HCT116 (cell line): ENCODE data around the gene PRR7.

ENCODE experiments used
- EZH2phosphoT487 ChIP-seq: fragments of 200-600 bp; IDR thresholded peaks from 2 replicates; pipeline ENCODE4 v1.6.1; 2018; ENCODE audit warnings: antibody characterized with exemption, borderline replicate concordance
- POLR2A ChIP-seq: IDR thresholded peaks from 2 replicates; pipeline ENCODE4 v1.7.0; 2011; ENCODE audit warnings: borderline replicate concordance; ENCODE audit not compliant: insufficient read depth, insufficient read length; ENCODE audit errors: extremely low read depth
- RAD21 ChIP-seq: IDR thresholded peaks from 2 replicates; pipeline ENCODE4 v1.6.1; 2012; ENCODE audit warnings: low read depth, mild to moderate bottlenecking
- SRF ChIP-seq: IDR thresholded peaks from 2 replicates; pipeline ENCODE4 v1.6.1; 2012; ENCODE audit warnings: low read depth
- ZNF274 ChIP-seq: fragments of 200-500 bp; sonication (Bioruptor generic); IDR thresholded peaks from 2 replicates; pipeline ENCODE4 v1.6.1; 2014; ENCODE audit warnings: mild to moderate bottlenecking, low read depth, low read length, inconsistent platforms
- TF ChIP-seq, protein P1 (sequence below), 3 experiments: fragments of 200-600 bp in 1 of 3; sonication (generic) in 1 of 3; IDR thresholded peaks in 2 of 3; conservative IDR thresholded peaks in 1 of 3; 2 replicates each; pipeline ENCODE4 v1.5.1; 2012 to 2017; ENCODE audit warnings: low read depth in 2 of 3, low read length in 2 of 3, antibody characterized with exemption in 1 of 3, borderline replicate concordance in 1 of 3, control low read depth in 1 of 3, mild to moderate bottlenecking in 1 of 3, mixed read lengths in 1 of 3, mixed run types in 1 of 3, moderate library complexity in 1 of 3; ENCODE audit not compliant: insufficient read depth in 1 of 3
- TF ChIP-seq, protein P2 (sequence below): IDR thresholded peaks from 2 replicates; pipeline ENCODE4 v1.6.1; 2012

DNA sequence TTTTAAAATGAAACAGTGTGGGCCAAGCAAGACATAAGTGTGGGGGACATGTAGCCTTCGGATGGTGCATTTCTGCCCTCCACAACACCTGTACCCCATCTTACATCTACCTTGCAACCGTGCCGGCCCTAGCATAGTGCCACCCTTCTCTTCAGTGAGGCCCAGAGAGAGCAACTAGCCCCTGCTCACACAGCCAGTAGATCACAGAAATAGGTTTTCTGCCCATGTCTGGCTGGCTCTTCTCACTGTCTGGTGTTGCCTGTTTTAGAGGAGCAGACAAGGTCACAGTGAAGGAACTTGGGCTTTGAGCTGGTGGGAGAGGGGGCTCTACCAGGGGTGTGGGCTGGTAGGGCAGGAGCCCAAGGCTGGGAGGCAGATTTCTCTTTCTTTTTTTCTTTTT lies 39.6 kb downstream of the PRR7 start:
- TF ChIP-seq, protein P1, sequence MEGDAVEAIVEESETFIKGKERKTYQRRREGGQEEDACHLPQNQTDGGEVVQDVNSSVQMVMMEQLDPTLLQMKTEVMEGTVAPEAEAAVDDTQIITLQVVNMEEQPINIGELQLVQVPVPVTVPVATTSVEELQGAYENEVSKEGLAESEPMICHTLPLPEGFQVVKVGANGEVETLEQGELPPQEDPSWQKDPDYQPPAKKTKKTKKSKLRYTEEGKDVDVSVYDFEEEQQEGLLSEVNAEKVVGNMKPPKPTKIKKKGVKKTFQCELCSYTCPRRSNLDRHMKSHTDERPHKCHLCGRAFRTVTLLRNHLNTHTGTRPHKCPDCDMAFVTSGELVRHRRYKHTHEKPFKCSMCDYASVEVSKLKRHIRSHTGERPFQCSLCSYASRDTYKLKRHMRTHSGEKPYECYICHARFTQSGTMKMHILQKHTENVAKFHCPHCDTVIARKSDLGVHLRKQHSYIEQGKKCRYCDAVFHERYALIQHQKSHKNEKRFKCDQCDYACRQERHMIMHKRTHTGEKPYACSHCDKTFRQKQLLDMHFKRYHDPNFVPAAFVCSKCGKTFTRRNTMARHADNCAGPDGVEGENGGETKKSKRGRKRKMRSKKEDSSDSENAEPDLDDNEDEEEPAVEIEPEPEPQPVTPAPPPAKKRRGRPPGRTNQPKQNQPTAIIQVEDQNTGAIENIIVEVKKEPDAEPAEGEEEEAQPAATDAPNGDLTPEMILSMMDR (IDR thresholded peaks at IDR 0.05 in 2 of 3, conservative IDR thresholded peaks at IDR 0.05 in 1 of 3; ENCODE audit: borderline replicate concordance in 1 of 3, insufficient read depth in 1 of 3, low read depth in 2 of 3, low read length in 2 of 3), result no peak
- no peak for TF ChIP-seq SRF
- TF ChIP-seq RAD21, result no peak
- no peak for TF ChIP-seq ZNF274
- TF ChIP-seq POLR2A, result no peak
- no peak for TF ChIP-seq EZH2phosphoT487
- TF ChIP-seq, protein P2, sequence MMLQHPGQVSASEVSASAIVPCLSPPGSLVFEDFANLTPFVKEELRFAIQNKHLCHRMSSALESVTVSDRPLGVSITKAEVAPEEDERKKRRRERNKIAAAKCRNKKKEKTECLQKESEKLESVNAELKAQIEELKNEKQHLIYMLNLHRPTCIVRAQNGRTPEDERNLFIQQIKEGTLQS, result no peak
